Measurements from ENCODE around the gene C22orf15. TPM values are rescaled to one million over a fixed set of nuclear protein-coding genes. Genes with fewer than 3 reads are reported as not detected.

Gene C22orf15
- total RNA-seq, 2 experiments from 2014 or later, result 0.86 to 1.7 TPM

DNA sequence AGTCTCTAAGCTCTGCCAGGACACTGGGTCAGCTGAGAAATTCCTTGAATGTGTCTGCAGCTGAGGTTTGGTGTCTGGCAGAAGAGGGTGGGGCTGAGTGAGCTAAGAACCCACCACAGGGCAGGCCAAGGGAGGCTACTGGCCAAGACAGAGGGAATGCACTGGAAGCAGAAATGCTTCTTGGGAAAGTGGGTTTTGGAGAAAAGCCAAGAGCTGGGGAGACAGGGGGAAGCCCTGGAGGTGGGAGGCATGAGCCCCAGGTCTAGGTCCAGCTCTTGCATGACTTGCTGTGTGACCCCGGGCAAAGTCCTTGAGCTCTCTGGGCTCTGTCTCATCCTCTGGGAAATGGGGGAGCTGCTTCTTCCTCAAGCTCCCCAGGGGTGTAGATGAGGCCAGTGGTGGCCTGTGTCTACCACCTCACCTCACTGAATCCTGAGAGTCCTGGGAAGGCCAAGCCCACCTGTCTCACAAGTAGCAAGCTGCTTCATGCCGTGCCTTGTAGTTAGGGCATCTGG is 12.2 kb downstream of the C22orf15 start:
- TF ChIP-seq EZH2phosphoT487 (IDR thresholded peaks at IDR 0.05; ENCODE audit: borderline replicate concordance, low read depth, low read length), result no peak
- TF ChIP-seq, protein P1, sequence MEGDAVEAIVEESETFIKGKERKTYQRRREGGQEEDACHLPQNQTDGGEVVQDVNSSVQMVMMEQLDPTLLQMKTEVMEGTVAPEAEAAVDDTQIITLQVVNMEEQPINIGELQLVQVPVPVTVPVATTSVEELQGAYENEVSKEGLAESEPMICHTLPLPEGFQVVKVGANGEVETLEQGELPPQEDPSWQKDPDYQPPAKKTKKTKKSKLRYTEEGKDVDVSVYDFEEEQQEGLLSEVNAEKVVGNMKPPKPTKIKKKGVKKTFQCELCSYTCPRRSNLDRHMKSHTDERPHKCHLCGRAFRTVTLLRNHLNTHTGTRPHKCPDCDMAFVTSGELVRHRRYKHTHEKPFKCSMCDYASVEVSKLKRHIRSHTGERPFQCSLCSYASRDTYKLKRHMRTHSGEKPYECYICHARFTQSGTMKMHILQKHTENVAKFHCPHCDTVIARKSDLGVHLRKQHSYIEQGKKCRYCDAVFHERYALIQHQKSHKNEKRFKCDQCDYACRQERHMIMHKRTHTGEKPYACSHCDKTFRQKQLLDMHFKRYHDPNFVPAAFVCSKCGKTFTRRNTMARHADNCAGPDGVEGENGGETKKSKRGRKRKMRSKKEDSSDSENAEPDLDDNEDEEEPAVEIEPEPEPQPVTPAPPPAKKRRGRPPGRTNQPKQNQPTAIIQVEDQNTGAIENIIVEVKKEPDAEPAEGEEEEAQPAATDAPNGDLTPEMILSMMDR (conservative IDR thresholded peaks at IDR 0.05; ENCODE audit: low read length), result no peak
- no peaks in the 10 kb centered on the region for H3K9me2 ChIP-seq (ENCODE audit: insufficient read depth, low read length)
- no peak overlapping the region for H3K27ac ChIP-seq (ENCODE audit: low read depth, low read length, poor library complexity, severe bottlenecking)
- no peak overlapping the region for H2AFZ ChIP-seq (ENCODE audit: low read length)
- intact Hi-C loops (cut with micrococcal nuclease; ENCODE audit: unreplicated experiment), result no loop called here
- ChIA-PET CTCF (ENCODE audit: unreplicated experiment) (interaction anchor here (0.9 kb wide), 1 partner anchor 75 kb away, joined by 3 read pairs; no protein-coding TSS in a partner anchor), POLR2A (interaction anchor here (0.6 to 1.1 kb wide), 2 partner anchors 12 to 13 kb away, joined by 3 read pairs; partner anchors contain the start of gene SMARCB1)
- H3K4me3 ChIP-seq (ENCODE audit: low read depth, low read length, poor library complexity, severe bottlenecking), result no peak overlapping the region
- H3K4me1 ChIP-seq (ENCODE audit: insufficient read depth, low read length, poor library complexity, severe bottlenecking), result peaks cover 39% of the 10 kb centered on the region
- no peaks in the 10 kb centered on the region for H4K20me1 ChIP-seq (ENCODE audit: insufficient read depth, low read length)
- H3K4me2 ChIP-seq (ENCODE audit: low read length), result no peak overlapping the region
- no peaks in the 10 kb centered on the region for H3K79me2 ChIP-seq (ENCODE audit: insufficient read depth, low read depth, low read length)
- H3K36me3 ChIP-seq (ENCODE audit: insufficient read depth, low read length), result no peaks in the 10 kb centered on the region
- no peaks in the 10 kb centered on the region for H3K9me3 ChIP-seq (ENCODE audit: low read length)
- BruUV-seq (replicated peaks), result no TSS peak
- DNase-seq (ENCODE audit: low spot score), result no peak

DNA sequence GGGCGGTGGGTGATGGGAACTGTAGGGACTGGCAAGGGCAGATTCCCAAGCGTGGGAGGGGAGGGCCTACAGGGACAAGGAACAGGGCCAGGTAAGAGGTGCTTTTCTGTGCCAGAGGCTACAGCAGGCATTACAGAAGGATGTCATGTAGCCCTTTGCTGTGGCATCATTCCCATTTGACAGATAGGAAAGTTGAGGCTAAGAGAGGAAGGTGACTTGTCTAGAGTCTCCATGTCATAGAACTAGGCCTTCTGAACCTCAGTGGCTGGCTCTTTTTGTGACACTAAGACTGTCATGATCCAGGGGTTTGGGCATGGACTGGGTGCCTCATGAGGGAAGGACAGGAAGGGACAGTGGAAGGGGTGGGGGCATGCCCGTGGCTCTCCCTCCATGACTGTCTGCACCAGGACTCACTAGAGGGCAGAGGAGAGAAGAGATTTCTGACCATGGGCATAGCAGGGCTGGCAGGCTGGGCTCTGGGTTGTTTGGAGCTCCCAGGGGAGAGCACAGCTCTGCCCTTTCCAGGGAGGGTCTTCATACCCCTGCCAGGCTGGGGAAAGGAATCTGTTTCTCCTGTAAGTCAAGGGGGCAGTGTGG is 13.1 kb downstream of the C22orf15 start:
- Histone ChIP-seq H2AFZ (ENCODE audit: low read length) (no peak overlapping the region), H3K27ac (ENCODE audit: low read depth, low read length, poor library complexity, severe bottlenecking) (no peak overlapping the region), H3K36me3 (ENCODE audit: insufficient read depth, low read length) (no peaks in the 10 kb centered on the region), H3K4me3 (ENCODE audit: low read depth, low read length, poor library complexity, severe bottlenecking) (no peak overlapping the region), H3K4me1 (ENCODE audit: insufficient read depth, low read length, poor library complexity, severe bottlenecking) (peaks cover 31% of the 10 kb centered on the region), H3K4me2 (ENCODE audit: low read length) (no peak overlapping the region), H3K9me3 (ENCODE audit: low read length) (no peaks in the 10 kb centered on the region), H4K20me1 (ENCODE audit: insufficient read depth, low read length) (no peaks in the 10 kb centered on the region), H3K9me2 (ENCODE audit: insufficient read depth, low read length) (no peaks in the 10 kb centered on the region), H3K79me2 (ENCODE audit: insufficient read depth, low read depth, low read length) (no peaks in the 10 kb centered on the region)
- DNase-seq (ENCODE audit: low spot score), result no peak
- CTCF ChIA-PET (ENCODE audit: unreplicated experiment), result no interaction called here
- no TSS peak for BruUV-seq (replicated peaks)
- TF ChIP-seq, protein P1 (conservative IDR thresholded peaks at IDR 0.05; ENCODE audit: low read length), result no peak; the same call in 1 of the 2 replicates
- no peak for TF ChIP-seq EZH2phosphoT487 (IDR thresholded peaks at IDR 0.05; ENCODE audit: borderline replicate concordance, low read depth, low read length)
- intact Hi-C loops (cut with micrococcal nuclease; ENCODE audit: unreplicated experiment), result no loop called here
- POLR2A ChIA-PET, result interaction anchor here (0.6 kb wide), 1 partner anchor 12 kb away, joined by 3 read pairs; no protein-coding TSS in a partner anchor
